SH-SY5Y (cell line): ENCODE data around the gene RHOV.

Experiments
- GATA2 ChIP-seq: IDR thresholded peaks from 2 replicates; pipeline ENCODE4 v1.6.1; 2011; ENCODE audit warnings: mild to moderate bottlenecking, low read depth, low read length
- GATA3 ChIP-seq: IDR thresholded peaks from 2 replicates; pipeline ENCODE4 v1.6.1; 2011; ENCODE audit warnings: low read depth, mild to moderate bottlenecking, low read length, moderate library complexity

The RHOV gene

DNA sequence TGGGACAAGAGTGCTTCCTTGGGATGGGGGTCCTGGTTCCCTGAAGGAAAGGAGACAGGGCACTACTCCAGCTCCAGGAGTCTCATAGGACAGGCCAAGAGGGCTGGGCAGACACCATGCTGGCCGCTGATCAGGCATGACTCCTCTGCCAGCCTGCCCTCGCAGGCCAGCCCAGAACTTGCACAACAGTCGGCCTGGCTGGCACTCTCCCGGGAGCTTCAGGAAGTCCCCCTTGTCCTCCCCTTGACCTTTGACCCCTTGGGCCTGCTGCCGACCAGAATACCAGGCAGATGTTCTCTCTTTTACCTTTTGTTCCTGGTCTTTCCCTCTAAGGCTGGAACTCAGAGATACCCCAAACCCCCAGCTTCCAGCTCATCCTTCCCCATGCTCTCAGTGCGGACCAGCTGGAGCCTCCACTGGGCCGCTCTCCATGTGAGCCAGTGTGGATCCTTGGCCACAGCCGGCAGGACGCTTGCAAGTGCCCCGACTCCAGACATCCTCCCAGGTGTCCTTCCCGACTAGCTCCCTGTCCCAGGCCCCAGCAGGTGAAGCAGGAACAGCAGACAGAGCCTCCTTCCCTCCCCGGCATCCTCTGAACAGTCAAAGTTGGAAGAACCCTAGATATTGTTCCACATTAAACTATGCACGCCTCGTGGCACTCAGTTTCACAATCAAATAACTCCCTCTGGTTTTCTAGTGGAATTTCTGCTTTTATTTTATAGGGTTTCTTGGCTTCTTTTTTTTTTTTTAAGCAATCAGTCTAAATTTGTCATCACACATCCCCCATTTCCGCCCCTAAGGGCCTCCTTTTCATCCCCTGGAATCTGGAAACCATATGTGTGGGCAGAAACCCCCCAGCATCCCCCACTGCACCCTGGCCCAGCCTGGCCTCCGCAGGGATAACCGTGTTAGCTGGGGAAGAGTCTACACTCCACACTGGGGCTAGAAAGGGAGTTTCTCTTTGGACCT lies 35.9 kb upstream of the RHOV start:
- TF ChIP-seq GATA2 (no peak), GATA3 (no peak)

DNA sequence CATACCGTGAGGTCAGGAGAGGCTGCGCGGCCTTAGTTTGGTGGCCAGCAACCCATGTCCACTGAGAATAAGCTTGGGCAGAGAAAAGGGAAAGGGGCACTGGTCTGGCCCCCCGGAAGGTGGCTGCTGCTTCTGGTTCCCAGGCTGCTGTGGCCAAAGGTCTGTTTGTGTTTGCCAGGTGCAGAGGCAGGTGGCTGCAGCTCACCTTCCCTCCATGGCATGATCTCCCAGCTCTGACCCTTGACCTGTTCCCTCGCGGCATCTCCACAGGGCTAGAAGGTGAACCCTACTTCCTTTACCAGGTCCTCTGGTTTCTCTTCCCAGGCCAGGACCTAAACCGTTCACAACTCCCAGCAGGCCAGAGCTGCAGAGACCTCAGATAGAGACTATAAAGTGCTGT lies 34.1 kb upstream of the RHOV start:
- TF ChIP-seq GATA3 (no peak), GATA2 (no peak)

DNA sequence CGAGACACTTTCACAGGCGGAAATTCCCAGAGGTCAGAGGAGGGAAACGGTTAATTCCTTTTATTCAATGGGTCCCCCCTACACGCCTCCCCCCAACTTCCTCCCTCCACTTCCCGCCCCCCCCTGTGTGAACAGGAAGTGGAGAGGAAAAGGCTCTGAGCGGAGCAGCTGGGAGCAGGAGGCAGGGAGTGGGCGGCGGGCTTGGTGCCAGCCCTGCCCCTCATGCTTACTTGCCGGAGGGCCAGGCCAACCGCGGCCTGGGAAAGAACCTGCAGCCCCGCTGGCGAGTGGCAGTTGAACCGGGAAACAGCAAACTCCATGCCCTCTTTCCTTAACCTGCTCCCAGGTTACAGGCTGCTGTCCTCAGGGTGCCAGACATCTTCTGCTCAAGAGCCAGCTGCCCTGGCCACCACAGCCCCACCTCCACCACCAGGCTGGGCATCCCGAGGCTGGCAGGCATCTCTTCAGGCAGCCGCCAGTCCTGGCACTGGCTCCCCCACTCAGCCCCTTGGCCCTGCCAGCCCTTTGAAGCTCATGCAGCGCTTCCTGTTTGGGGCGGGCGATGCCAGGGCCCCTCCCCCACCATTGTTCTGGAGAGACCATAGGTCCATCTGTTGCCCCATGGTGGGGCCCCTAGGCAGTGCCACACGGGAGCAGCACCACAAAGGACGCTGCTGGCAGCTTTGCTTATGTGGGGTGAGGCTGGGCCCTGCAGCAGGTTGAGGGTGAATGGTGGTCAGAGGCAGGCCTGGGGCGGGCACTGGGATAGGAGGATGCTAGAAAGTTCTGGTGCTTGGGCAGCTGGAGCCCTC lies 33.2 kb upstream of the RHOV start:
- no peak for TF ChIP-seq GATA3
- TF ChIP-seq GATA2: no peak

- TF ChIP-seq GATA2 (no peak), GATA3 (no peak)
Observed at GRCh38 chr15:40906091-40906990, 32.3 kb upstream of the RHOV start.

- no peak for TF ChIP-seq GATA3
- no peak for TF ChIP-seq GATA2
Observed at GRCh38 chr15:40904552-40905201, 30.6 kb upstream of the RHOV start.

- TF ChIP-seq GATA2 (no peak), GATA3 (no peak)
Observed at GRCh38 chr15:40902605-40903561, 28.8 kb upstream of the RHOV start.

GRCh38 chr15:40901053-40901443 lies 27.0 kb upstream of the RHOV start:
- no peak for TF ChIP-seq GATA2
- no peak for TF ChIP-seq GATA3

DNA sequence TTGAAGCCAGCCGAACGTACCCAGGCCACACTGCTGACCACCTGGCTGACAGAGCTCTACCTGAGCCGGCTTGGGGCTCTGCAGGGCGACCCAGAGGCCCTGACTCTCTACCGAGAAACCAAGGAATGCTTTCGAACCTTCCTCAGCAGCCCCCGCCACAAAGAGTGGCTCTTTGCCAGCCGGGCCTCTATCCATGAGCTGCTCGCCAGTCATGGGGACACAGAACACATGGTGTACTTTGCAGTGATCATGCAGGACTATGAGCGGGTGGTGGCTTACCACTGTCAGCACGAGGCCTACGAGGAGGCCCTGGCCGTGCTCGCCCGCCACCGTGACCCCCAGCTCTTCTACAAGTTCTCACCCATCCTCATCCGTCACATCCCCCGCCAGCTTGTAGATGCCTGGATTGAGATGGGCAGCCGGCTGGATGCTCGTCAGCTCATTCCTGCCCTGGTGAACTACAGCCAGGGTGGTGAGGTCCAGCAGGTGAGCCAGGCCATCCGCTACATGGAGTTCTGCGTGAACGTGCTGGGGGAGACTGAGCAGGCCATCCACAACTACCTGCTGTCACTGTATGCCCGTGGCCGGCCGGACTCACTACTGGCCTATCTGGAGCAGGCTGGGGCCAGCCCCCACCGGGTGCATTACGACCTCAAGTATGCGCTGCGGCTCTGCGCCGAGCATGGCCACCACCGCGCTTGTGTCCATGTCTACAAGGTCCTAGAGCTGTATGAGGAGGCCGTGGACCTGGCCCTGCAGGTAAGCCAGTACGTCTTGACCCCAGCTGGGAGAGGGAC lies 26.4 kb upstream of the RHOV start:
- TF ChIP-seq GATA2: no peak
- no peak for TF ChIP-seq GATA3

DNA sequence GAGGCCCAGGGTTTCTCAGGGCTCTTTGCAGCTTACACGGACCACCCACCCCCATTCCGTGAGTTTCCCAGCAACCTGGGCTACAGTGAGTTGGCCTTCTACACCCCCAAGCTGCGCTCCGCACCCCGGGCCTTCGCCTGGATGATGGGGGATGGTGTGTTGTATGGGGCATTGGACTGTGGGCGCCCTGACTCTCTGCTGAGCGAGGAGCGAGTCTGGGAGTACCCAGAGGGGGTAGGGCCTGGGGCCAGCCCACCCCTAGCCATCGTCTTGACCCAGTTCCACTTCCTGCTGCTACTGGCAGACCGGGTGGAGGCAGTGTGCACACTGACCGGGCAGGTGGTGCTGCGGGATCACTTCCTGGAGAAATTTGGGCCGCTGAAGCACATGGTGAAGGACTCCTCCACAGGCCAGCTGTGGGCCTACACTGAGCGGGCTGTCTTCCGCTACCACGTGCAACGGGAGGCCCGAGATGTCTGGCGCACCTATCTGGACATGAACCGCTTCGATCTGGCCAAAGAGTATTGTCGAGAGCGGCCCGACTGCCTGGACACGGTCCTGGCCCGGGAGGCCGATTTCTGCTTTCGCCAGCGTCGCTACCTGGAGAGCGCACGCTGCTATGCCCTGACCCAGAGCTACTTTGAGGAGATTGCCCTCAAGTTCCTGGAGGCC lies 25.6 kb upstream of the RHOV start:
- TF ChIP-seq GATA3 (no peak), GATA2 (no peak)

- TF ChIP-seq GATA3 (no peak), GATA2 (no peak)
Observed at GRCh38 chr15:40894681-40895448, 20.8 kb upstream of the RHOV start.
